Stimulated activated naive B cell treated with anti-CD40 and anti-IgM and Interleukin-4, amounts not matched to agents 10 μg/mL and 1 μg/mL and 100 μg/mL, for 72 hours (primary cell): ENCODE data around the gene ARHGDIA.

ENCODE experiments used
- ATAC-seq, 2 donors: fragments of 150-1000 bp; cut with Tn5 transposase; replicated peaks; 2 replicates each; pipeline ENCODE4 v1.10.0; 2021; ENCODE audit warnings: moderate library complexity in 1 of 2
- DNase-seq: peaks from one replicate; pipeline ENCODE4 v3.0.0; 2021
- H3K27ac Mint-ChIP-seq: one replicate; pipeline ENCODE4 v1.8.0; 2022; ENCODE audit warnings: mild to moderate bottlenecking, mixed read lengths
- H3K27me3 Mint-ChIP-seq, 2 donors: one replicate each; pipeline ENCODE4 v1.8.0; 2022; ENCODE audit warnings: mixed read lengths in 2 of 2
- H3K36me3 Mint-ChIP-seq, 2 donors: one replicate each; pipeline ENCODE4 v1.8.0; 2022; ENCODE audit warnings: mixed read lengths in 2 of 2, mild to moderate bottlenecking in 1 of 2
- H3K4me1 Mint-ChIP-seq, 2 donors: one replicate each; pipeline ENCODE4 v1.8.0; 2022; ENCODE audit warnings: mixed read lengths in 2 of 2, mild to moderate bottlenecking in 1 of 2
- H3K4me3 Mint-ChIP-seq, 2 donors: one replicate each; pipeline ENCODE4 v1.8.0; 2022; ENCODE audit warnings: mild to moderate bottlenecking in 2 of 2, mixed read lengths in 2 of 2, moderate library complexity in 1 of 2
- H3K9me3 Mint-ChIP-seq, 2 donors: one replicate each; pipeline ENCODE4 v1.8.0; 2022; ENCODE audit warnings: mixed read lengths in 2 of 2, mild to moderate bottlenecking in 1 of 2

The ARHGDIA gene

GRCh38 chr17:81858170-81858966 is 12.8 kb downstream of the ARHGDIA start:
- Mint-ChIP-seq H3K27ac (no peak overlapping the region), H3K27me3 (no peaks in the 10 kb centered on the region), H3K4me1 (peaks cover 16 to 38% of the 10 kb centered on the region in 2 donors), H3K4me3 (peak overlapping the region; percentile 85 to 94), H3K36me3 (peaks cover 33 to 44% of the 10 kb centered on the region in 2 donors), H3K9me3 (no peaks in the 10 kb centered on the region)
- no peak for ATAC-seq
- DNase-seq, result no peak

- H3K4me3 Mint-ChIP-seq, result no peak overlapping the region
- H3K27me3 Mint-ChIP-seq, result no peaks in the 10 kb centered on the region
- H3K36me3 Mint-ChIP-seq, result peaks cover 44 to 51% of the 10 kb centered on the region in 2 donors
- DNase-seq (no peak), ATAC-seq (no peak)
- H3K27ac Mint-ChIP-seq, result no peak overlapping the region
- no peaks in the 10 kb centered on the region for H3K9me3 Mint-ChIP-seq
- peaks cover 8 to 29% of the 10 kb centered on the region in 2 donors for H3K4me1 Mint-ChIP-seq
Measured at GRCh38 chr17:81854974-81855774, 16.0 kb downstream of the ARHGDIA start.

- DNase-seq, result no peak
- Mint-ChIP-seq H3K9me3 (no peaks in the 10 kb centered on the region), H3K27ac (peak overlapping the region; percentile 47), H3K36me3 (peaks cover 41 to 44% of the 10 kb centered on the region in 2 donors), H3K27me3 (no peaks in the 10 kb centered on the region), H3K4me1 (peaks cover 4 to 10% of the 10 kb centered on the region in 2 donors), H3K4me3 (no peak overlapping the region)
- ATAC-seq, result no peak
Measured at GRCh38 chr17:81852237-81852636, 18.9 kb downstream of the ARHGDIA start.

- DNase-seq, result no peak
- Mint-ChIP-seq H3K9me3 (no peaks in the 10 kb centered on the region), H3K36me3 (peaks cover 43 to 47% of the 10 kb centered on the region in 2 donors), H3K27me3 (no peaks in the 10 kb centered on the region), H3K4me1 (peaks cover 4 to 10% of the 10 kb centered on the region in 2 donors), H3K27ac (no peak overlapping the region), H3K4me3 (no peak overlapping the region)
- no peak for ATAC-seq
Measured at GRCh38 chr17:81851423-81851822, 19.7 kb downstream of the ARHGDIA start.

- no peak for ATAC-seq
- Mint-ChIP-seq H3K36me3 (peaks cover 47 to 54% of the 10 kb centered on the region in 2 donors), H3K4me1 (peaks cover 0 to 4% of the 10 kb centered on the region in 2 donors), H3K4me3 (no peak overlapping the region), H3K27me3 (no peaks in the 10 kb centered on the region), H3K27ac (no peak overlapping the region), H3K9me3 (no peaks in the 10 kb centered on the region)
- no peak for DNase-seq
Measured at GRCh38 chr17:81849457-81849856, 21.7 kb downstream of the ARHGDIA start.

GRCh38 chr17:81846743-81847689 is 24.1 kb downstream of the ARHGDIA start:
- H3K27ac Mint-ChIP-seq, result no peak overlapping the region

GRCh38 chr17:81845881-81846742 is 25.0 kb downstream of the ARHGDIA start:
- ATAC-seq, result no peak
- Mint-ChIP-seq H3K27me3 (no peaks in the 10 kb centered on the region), H3K4me1 (peaks cover 0 to 2% of the 10 kb centered on the region in 2 donors), H3K9me3 (no peaks in the 10 kb centered on the region), H3K27ac (no peak overlapping the region), H3K4me3 (no peak overlapping the region), H3K36me3 (peaks cover 43 to 49% of the 10 kb centered on the region in 2 donors)
- DNase-seq, result no peak

More at GRCh38 chr17:81846743-81847689, 24.1 kb downstream of the ARHGDIA start:
- Mint-ChIP-seq H3K9me3 (no peaks in the 10 kb centered on the region), H3K4me1 (peaks cover 0 to 2% of the 10 kb centered on the region in 2 donors), H3K4me3 (no peak overlapping the region), H3K36me3 (peaks cover 52 to 58% of the 10 kb centered on the region in 2 donors), H3K27me3 (no peaks in the 10 kb centered on the region)
- ATAC-seq, result no peak
- DNase-seq, result no peak

GRCh38 chr17:81845361-81845760 is 25.8 kb downstream of the ARHGDIA start:
- Mint-ChIP-seq H3K4me3 (no peak overlapping the region), H3K9me3 (no peaks in the 10 kb centered on the region), H3K4me1 (peaks cover 0 to 2% of the 10 kb centered on the region in 2 donors), H3K27ac (no peak overlapping the region), H3K36me3 (peaks cover 40 to 47% of the 10 kb centered on the region in 2 donors), H3K27me3 (no peaks in the 10 kb centered on the region)
- no peak for DNase-seq
- no peak for ATAC-seq

GRCh38 chr17:81844887-81845286 is 26.2 kb downstream of the ARHGDIA start:
- Mint-ChIP-seq H3K4me1 (peaks cover 0 to 2% of the 10 kb centered on the region in 2 donors), H3K9me3 (no peaks in the 10 kb centered on the region), H3K4me3 (no peak overlapping the region), H3K27ac (peak overlapping the region; percentile 72), H3K36me3 (peaks cover 40 to 47% of the 10 kb centered on the region in 2 donors), H3K27me3 (no peaks in the 10 kb centered on the region)
- ATAC-seq (no peak), DNase-seq (no peak)

- H3K4me3 Mint-ChIP-seq, result peak overlapping the region in 1 of 2 donors; percentile 6
- no peaks in the 10 kb centered on the region for H3K9me3 Mint-ChIP-seq
- peaks cover 40 to 47% of the 10 kb centered on the region in 2 donors for H3K36me3 Mint-ChIP-seq
- peak overlapping the region; percentile 72 for H3K27ac Mint-ChIP-seq
- peaks cover 0 to 2% of the 10 kb centered on the region in 2 donors for H3K4me1 Mint-ChIP-seq
- DNase-seq, result no peak
- no peak for ATAC-seq
- H3K27me3 Mint-ChIP-seq, result no peaks in the 10 kb centered on the region
Measured at GRCh38 chr17:81844327-81844851, 26.7 kb downstream of the ARHGDIA start.

GRCh38 chr17:81843713-81844326 is 27.3 kb downstream of the ARHGDIA start:
- H3K9me3 Mint-ChIP-seq, result no peaks in the 10 kb centered on the region
- no peak overlapping the region for H3K27ac Mint-ChIP-seq
- peaks cover 36 to 42% of the 10 kb centered on the region in 2 donors for H3K36me3 Mint-ChIP-seq
- no peak for DNase-seq
- H3K4me1 Mint-ChIP-seq, result peaks cover 0 to 2% of the 10 kb centered on the region in 2 donors
- no peak overlapping the region for H3K4me3 Mint-ChIP-seq
- ATAC-seq, result no peak
- no peaks in the 10 kb centered on the region for H3K27me3 Mint-ChIP-seq

GRCh38 chr17:81842725-81843504 is 28.2 kb downstream of the ARHGDIA start:
- H3K36me3 Mint-ChIP-seq, result peaks cover 34 to 39% of the 10 kb centered on the region in 2 donors
- H3K4me3 Mint-ChIP-seq, result no peak overlapping the region
- ATAC-seq (no peak), DNase-seq (no peak)
- H3K27me3 Mint-ChIP-seq, result no peaks in the 10 kb centered on the region
- H3K27ac Mint-ChIP-seq, result no peak overlapping the region
- no peaks in the 10 kb centered on the region for H3K9me3 Mint-ChIP-seq
- peaks cover 0 to 2% of the 10 kb centered on the region in 2 donors for H3K4me1 Mint-ChIP-seq
